B cell (primary cell): ENCODE data around the gene GRIP1. TPM values are rescaled to one million over a fixed set of nuclear protein-coding genes. Genes with fewer than 3 reads are reported as not detected.

Experiments
- ATAC-seq: fragments of 200-7000 bp; cut with Tn5 transposase; one replicate; pipeline ENCODE4 v1.10.0; 2021; ENCODE audit warnings: low read depth, mild to moderate bottlenecking, moderate number of reproducible peaks, moderate library complexity
- CTCF ChIA-PET: fragments of 350-600 bp; sonication (Branson Sonifier 250); formaldehyde crosslinking; loops from one replicate; lab custom pipeline; 2021; ENCODE audit warnings: antibody characterized with exemption, inconsistent platforms; lab: Charles Lee
- POLR2A ChIA-PET: fragments of 350-600 bp; sonication (Branson Sonifier 250); formaldehyde crosslinking; loops from one replicate; lab custom pipeline; 2021; ENCODE audit warnings: antibody characterized with exemption; lab: Charles Lee
- DNase-seq: peaks from one replicate; pipeline ENCODE4 v3.0.0; 2013
- H2AFZ ChIP-seq: 2 replicates; pipeline ENCODE4 v1.6.1; 2012; ENCODE audit warnings: mild to moderate bottlenecking, low read depth, low read length; ENCODE audit not compliant: insufficient read depth, poor library complexity, severe bottlenecking
- H3K27ac ChIP-seq, 2 donors: 1 replicate in 1 of 2; 2 replicates in 1 of 2; pipeline ENCODE4 v1.5.1; 2012 to 2013; ENCODE audit warnings: low read length in 2 of 2, mild to moderate bottlenecking in 2 of 2, moderate library complexity in 1 of 2
- H3K27me3 ChIP-seq, 4 experiments: fragments of 200-600 bp in 1 of 4; sonication (generic) in 1 of 4; replicated peaks in 1 of 4; 1 replicate in 2 of 4; 2 replicates in 2 of 4; pipeline versions ENCODE4 v1.6.1 to v1.7.0; 2013 to 2016; ENCODE audit warnings: low read length in 3 of 4, mild to moderate bottlenecking in 2 of 4, mixed read lengths in 1 of 4, moderate library complexity in 1 of 4; ENCODE audit not compliant: insufficient read depth in 4 of 4, control insufficient read depth in 3 of 4; ENCODE audit errors: control extremely low read depth in 1 of 4
- H3K36me3 ChIP-seq, 2 experiments: replicated peaks in 1 of 2; 1 replicate in 1 of 2; 2 replicates in 1 of 2; pipeline versions ENCODE4 v1.6.1 to v1.7.1; 2013; ENCODE audit warnings: low read length in 1 of 2; ENCODE audit not compliant: insufficient read depth in 2 of 2, control insufficient read depth in 1 of 2; ENCODE audit errors: control extremely low read depth in 1 of 2, extremely low read depth in 1 of 2
- H3K4me1 ChIP-seq, 2 donors: fragments of 200-600 bp in 1 of 2; sonication (generic) in 1 of 2; 1 replicate in 1 of 2; 2 replicates in 1 of 2; pipeline versions ENCODE4 v1.5.1 to v1.6.1; 2013 to 2017; ENCODE audit warnings: low read length in 2 of 2; ENCODE audit not compliant: control insufficient read depth in 2 of 2, insufficient read depth in 2 of 2
- H3K4me2 ChIP-seq: replicated peaks from 2 replicates; pipeline ENCODE3; 2012; ENCODE audit warnings: mild to moderate bottlenecking, low read depth, low read length; ENCODE audit not compliant: poor library complexity, severe bottlenecking
- H3K4me3 ChIP-seq, 5 experiments: fragments of 200-600 bp in 1 of 5; sonication (generic) in 1 of 5; 1 replicate in 3 of 5; 2 replicates in 2 of 5; pipeline versions ENCODE4 v1.5.1 to v1.7.0; 2011 to 2016; ENCODE audit warnings: low read length in 4 of 5, mild to moderate bottlenecking in 4 of 5, low read depth in 2 of 5, control low read depth in 1 of 5, moderate library complexity in 1 of 5; ENCODE audit not compliant: insufficient read depth in 1 of 5; ENCODE audit errors: control extremely low read depth in 1 of 5, extremely low read depth in 1 of 5
- H3K79me2 ChIP-seq: fragments of 200-600 bp; sonication (generic); one replicate; pipeline ENCODE4 v1.6.0; 2016; ENCODE audit warnings: low read length; ENCODE audit not compliant: control insufficient read depth, insufficient read depth
- H3K9ac ChIP-seq: fragments of 200-600 bp; sonication (generic); 2 replicates; pipeline ENCODE4 v1.6.1; 2017; ENCODE audit warnings: mild to moderate bottlenecking, low read length, moderate library complexity
- H3K9me3 ChIP-seq, 3 donors: one replicate each; pipeline versions ENCODE4 v1.6.1 to v1.7.1; 2013; ENCODE audit warnings: low read length in 2 of 3; ENCODE audit not compliant: control insufficient read depth in 2 of 3, insufficient read depth in 1 of 3; ENCODE audit errors: control extremely low read depth in 1 of 3
- H4K20me1 ChIP-seq: 2 replicates; pipeline ENCODE4 v1.6.0; 2012; ENCODE audit warnings: mild to moderate bottlenecking, low read length; ENCODE audit not compliant: insufficient read depth, control insufficient read depth, poor library complexity, severe bottlenecking
- H3K27ac Mint-ChIP-seq: one replicate; pipeline ENCODE4 v1.8.0; 2021; ENCODE audit warnings: mixed read lengths
- H3K27me3 Mint-ChIP-seq: one replicate; pipeline ENCODE4 v1.8.0; 2021; ENCODE audit warnings: mixed read lengths
- H3K4me1 Mint-ChIP-seq: one replicate; pipeline ENCODE4 v1.8.0; 2021; ENCODE audit warnings: mixed read lengths
- H3K4me3 Mint-ChIP-seq: one replicate; pipeline ENCODE4 v1.8.0; 2021; ENCODE audit warnings: mixed read lengths
- H3K9me3 Mint-ChIP-seq: one replicate; pipeline ENCODE4 v1.8.0; 2022; ENCODE audit warnings: mixed read lengths; ENCODE audit not compliant: insufficient read depth
- EZH2 ChIP-seq: IDR thresholded peaks from 2 replicates; pipeline ENCODE4 v1.6.1; 2012; ENCODE audit warnings: borderline replicate concordance, low read depth, mild to moderate bottlenecking, moderate library complexity, low read length; ENCODE audit not compliant: insufficient read depth, poor library complexity, severe bottlenecking
- WGBS: methylation state at CpG from one replicate; pipeline ENCODE4 v1.1.5; 2013; ENCODE audit warnings: missing lambda C conversion rate; ENCODE audit not compliant: insufficient coverage; 5-methylcytosine and 5-hydroxymethylcytosine counted together
- intact Hi-C: fragments of 100-400 bp; cut with micrococcal nuclease; formaldehyde crosslinking; loops from one replicate; pipeline ENCODE4 v1.10.0; 2022
- polyA plus RNA-seq: library from polyadenylated mRNA; depleted of rRNA; stranded (reverse); fragments of >200 nt; gene quantifications from 2 replicates; pipeline ENCODE4 v1.2.3, GENCODE V29; 2012
- total RNA-seq, 2 donors: library from RNA; stranded (reverse); fragments of 120-200 nt in 1 of 2; gene quantifications; 1 replicate in 1 of 2; 2 replicates in 1 of 2; pipeline versions ENCODE4 v1.2.3 to v1.2.4, GENCODE V29; 2013 to 2022
- TF ChIP-seq, protein P1 (sequence below): fragments of 200-600 bp; IDR thresholded peaks from one replicate; pipeline ENCODE4 v1.8.0; 2022; ENCODE audit warnings: antibody characterized with exemption, mild to moderate bottlenecking

Gene GRIP1
- total and polyA plus RNA-seq, 2 donors (not counting 1 experiment from before 2014, with no cell fraction given), result 0.22 TPM; not detected in 1

DNA sequence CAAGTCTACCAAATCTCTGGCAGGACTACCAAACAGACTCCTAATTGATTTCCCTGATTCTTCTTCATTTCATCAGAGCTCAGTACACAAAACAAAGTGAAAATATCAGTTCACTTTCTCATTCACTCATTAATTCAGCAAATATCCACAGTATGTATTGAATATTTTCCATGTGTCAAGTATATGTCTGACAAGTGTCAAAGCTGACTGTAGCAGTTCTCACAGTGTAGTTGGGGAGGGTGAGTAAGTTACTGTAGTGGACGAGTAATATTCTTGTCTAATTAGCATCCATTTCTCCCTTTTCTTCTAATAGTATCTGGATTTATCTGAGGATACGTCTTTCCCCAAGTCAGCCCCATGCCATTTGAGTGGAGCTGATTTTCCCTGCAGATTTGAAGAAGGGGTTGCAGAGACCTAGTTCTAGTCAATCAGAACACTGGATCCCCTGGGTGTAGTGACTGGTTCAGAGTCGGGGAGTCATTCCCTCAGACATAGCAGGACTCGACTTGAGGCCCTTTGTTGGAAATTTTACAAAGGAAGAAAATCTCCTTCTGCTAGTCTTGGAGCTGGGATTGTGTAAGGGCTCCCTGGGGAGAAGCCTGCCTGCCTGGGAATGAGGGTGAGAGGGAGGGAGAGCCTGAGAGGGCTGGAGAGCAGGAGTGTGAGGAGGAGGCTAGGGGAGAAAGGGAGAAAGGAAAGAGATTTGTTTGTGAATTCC is 51.4 kb downstream of the GRIP1 start:
- no peak overlapping the region for H3K4me3 Mint-ChIP-seq
- no peaks in the 10 kb centered on the region for H3K27me3 Mint-ChIP-seq
- CTCF ChIA-PET, result interaction anchor here (1.1 to 1.6 kb wide), 2 partner anchors 9 to 65 kb away, joined by 3 to 4 read pairs; no protein-coding TSS in a partner anchor
- DNase-seq (no peak), ATAC-seq (no peak)
- TF ChIP-seq, protein P1, sequence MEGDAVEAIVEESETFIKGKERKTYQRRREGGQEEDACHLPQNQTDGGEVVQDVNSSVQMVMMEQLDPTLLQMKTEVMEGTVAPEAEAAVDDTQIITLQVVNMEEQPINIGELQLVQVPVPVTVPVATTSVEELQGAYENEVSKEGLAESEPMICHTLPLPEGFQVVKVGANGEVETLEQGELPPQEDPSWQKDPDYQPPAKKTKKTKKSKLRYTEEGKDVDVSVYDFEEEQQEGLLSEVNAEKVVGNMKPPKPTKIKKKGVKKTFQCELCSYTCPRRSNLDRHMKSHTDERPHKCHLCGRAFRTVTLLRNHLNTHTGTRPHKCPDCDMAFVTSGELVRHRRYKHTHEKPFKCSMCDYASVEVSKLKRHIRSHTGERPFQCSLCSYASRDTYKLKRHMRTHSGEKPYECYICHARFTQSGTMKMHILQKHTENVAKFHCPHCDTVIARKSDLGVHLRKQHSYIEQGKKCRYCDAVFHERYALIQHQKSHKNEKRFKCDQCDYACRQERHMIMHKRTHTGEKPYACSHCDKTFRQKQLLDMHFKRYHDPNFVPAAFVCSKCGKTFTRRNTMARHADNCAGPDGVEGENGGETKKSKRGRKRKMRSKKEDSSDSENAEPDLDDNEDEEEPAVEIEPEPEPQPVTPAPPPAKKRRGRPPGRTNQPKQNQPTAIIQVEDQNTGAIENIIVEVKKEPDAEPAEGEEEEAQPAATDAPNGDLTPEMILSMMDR, result no peak
- TF ChIP-seq EZH2, result no peak
- no peak overlapping the region for H3K4me3 ChIP-seq
- intact Hi-C loops, result no loop called here
- no peaks in the 10 kb centered on the region for H4K20me1 ChIP-seq
- no peaks in the 10 kb centered on the region for H3K9me3 Mint-ChIP-seq
- H3K4me2 ChIP-seq, result no peak overlapping the region
- no peaks in the 10 kb centered on the region for H3K9me3 ChIP-seq
- H3K4me1 ChIP-seq, result peaks cover 22 to 25% of the 10 kb centered on the region in 2 donors
- H3K9ac ChIP-seq, result no peak overlapping the region
- H3K36me3 ChIP-seq, result no peaks in the 10 kb centered on the region
- no peak overlapping the region for H3K27ac Mint-ChIP-seq
- peaks cover 41% of the 10 kb centered on the region for H3K4me1 Mint-ChIP-seq
- no peak overlapping the region for H3K27ac ChIP-seq
- WGBS, result 88% methylated on average over 3 of the region's 4 CpGs
- peak overlapping the region; percentile 39 for H2AFZ ChIP-seq
- H3K79me2 ChIP-seq, result no peaks in the 10 kb centered on the region
- no peaks in the 10 kb centered on the region for H3K27me3 ChIP-seq
- POLR2A ChIA-PET, result no interaction called here

DNA sequence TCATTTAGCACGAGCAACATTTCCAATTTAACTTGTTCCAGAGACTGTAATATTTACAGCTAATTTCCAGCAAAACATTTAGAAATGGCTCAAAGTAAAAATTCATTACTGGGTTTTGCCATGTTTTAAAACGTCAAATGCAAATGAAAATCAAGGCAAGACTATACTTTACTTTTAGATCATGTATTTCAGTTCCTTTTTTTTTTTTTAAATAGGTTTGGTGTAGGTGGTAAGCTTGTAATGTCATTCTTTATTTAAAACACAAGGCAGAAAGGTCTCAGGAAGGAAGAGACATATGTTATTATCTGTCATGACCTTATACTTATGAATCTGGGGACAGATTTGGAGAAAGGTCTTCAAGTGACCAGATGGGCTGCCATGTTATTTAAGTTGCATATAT is 54.1 kb downstream of the GRIP1 start:
- TF ChIP-seq EZH2, result no peak
- H3K4me3 ChIP-seq, result peak overlapping the region in 1 of 5 experiments; percentile 6
- peak overlapping the region; percentile 6 for H2AFZ ChIP-seq
- peaks cover 31% of the 10 kb centered on the region in 2 donors for H3K4me1 ChIP-seq
- H3K27ac ChIP-seq, result peak overlapping the region in 1 of 2 donors; percentile 23
- no peaks in the 10 kb centered on the region for H4K20me1 ChIP-seq
- H3K27me3 Mint-ChIP-seq, result no peaks in the 10 kb centered on the region
- H3K9ac ChIP-seq, result peak overlapping the region; percentile 22
- H3K27ac Mint-ChIP-seq, result no peak overlapping the region
- CTCF ChIA-PET, result no interaction called here
- intact Hi-C loops, result loop anchor here (5.0 kb wide), 1 partner anchor 37 kb away; no protein-coding TSS in a partner anchor
- WGBS, result no CpG with 5 or more reads among the region's 2 CpGs
- no peaks in the 10 kb centered on the region for H3K9me3 Mint-ChIP-seq
- H3K4me2 ChIP-seq, result peak overlapping the region; percentile 52
- H3K4me1 Mint-ChIP-seq, result peaks cover 58% of the 10 kb centered on the region
- no peaks in the 10 kb centered on the region for H3K79me2 ChIP-seq
- no peaks in the 10 kb centered on the region for H3K36me3 ChIP-seq
- H3K4me3 Mint-ChIP-seq, result peak overlapping the region; percentile 6
- no peaks in the 10 kb centered on the region for H3K9me3 ChIP-seq
- ATAC-seq (peak; percentile 70), DNase-seq (peak; percentile 26)
- POLR2A ChIA-PET, result no interaction called here
- no peaks in the 10 kb centered on the region for H3K27me3 ChIP-seq
